Fibroblast of the aortic adventitia (primary cell): ENCODE measurements around the gene NCOR2. TPM values are rescaled to one million over a fixed set of nuclear protein-coding genes. Genes with fewer than 3 reads are reported as not detected.

Experiments used
- DNase-seq: peaks from one replicate; pipeline ENCODE4 v3.0.0-alpha.2; 2010; ENCODE audit warnings: low read depth
- H3K4me3 ChIP-seq: 2 replicates; pipeline ENCODE4 v1.5.1; 2011; ENCODE audit warnings: low read depth, mild to moderate bottlenecking, control low read depth, low read length, moderate library complexity
- total RNA-seq: library from RNA; depleted of rRNA; stranded (reverse); fragments of >200 nt; gene quantifications from 2 replicates; pipeline ENCODE4 v1.2.3, GENCODE V29; 2012; ENCODE audit warnings: low replicate concordance
- TF ChIP-seq, protein P1 (sequence below): IDR thresholded peaks from 2 replicates; pipeline ENCODE4 v1.5.1; 2011; ENCODE audit warnings: mild to moderate bottlenecking, low read length, control low read depth, inconsistent platforms; ENCODE audit not compliant: insufficient read depth

Gene NCOR2
- total RNA-seq, 1 donor: 58.5 TPM

DNA sequence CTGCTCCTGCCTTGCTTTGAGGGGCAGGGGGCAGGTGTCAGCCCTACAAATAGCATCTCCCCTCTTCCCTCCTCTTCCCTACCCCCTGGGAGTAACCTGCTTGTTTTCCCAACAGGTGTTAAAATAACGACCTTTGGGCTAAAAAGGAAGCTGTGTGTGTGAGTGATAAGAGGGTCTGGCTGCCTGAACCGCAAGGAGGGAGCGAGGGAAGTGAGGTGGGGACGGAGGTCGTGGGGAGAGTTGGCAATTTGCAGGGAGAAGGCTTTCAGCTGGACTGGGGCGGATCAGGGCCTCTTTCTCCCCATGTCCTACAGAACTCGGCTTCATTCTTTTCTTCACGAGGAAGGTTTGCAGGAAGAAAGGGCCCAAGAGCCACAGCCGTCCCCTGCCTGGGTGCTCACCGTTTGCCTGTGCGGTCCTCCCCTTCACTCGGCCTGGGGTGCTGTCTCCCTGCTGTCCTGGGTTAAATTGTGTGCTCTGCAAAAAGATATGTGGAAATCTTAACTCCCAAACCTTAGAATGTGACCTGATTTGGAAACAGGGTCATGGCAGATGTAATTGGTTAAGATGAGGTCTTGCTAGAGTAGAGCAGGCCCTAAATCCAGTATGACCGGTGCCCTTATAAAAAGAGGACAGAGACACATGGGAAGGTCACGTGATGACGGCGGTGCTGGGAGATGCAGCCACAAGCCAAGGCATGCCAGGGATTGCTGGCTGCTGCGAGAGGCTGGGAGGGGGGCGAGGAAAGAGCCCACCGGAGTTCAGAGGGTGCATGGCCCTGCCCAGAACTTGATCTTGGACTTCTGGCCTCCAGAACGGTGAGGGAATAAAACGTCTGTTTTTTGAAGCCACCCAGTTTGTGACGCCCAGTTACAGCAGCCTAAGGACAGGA lies 38.7 kb upstream of the NCOR2 start:
- no peak for DNase-seq
- TF ChIP-seq, protein P1, sequence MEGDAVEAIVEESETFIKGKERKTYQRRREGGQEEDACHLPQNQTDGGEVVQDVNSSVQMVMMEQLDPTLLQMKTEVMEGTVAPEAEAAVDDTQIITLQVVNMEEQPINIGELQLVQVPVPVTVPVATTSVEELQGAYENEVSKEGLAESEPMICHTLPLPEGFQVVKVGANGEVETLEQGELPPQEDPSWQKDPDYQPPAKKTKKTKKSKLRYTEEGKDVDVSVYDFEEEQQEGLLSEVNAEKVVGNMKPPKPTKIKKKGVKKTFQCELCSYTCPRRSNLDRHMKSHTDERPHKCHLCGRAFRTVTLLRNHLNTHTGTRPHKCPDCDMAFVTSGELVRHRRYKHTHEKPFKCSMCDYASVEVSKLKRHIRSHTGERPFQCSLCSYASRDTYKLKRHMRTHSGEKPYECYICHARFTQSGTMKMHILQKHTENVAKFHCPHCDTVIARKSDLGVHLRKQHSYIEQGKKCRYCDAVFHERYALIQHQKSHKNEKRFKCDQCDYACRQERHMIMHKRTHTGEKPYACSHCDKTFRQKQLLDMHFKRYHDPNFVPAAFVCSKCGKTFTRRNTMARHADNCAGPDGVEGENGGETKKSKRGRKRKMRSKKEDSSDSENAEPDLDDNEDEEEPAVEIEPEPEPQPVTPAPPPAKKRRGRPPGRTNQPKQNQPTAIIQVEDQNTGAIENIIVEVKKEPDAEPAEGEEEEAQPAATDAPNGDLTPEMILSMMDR: no peak
- H3K4me3 ChIP-seq: no peak overlapping the region

DNA sequence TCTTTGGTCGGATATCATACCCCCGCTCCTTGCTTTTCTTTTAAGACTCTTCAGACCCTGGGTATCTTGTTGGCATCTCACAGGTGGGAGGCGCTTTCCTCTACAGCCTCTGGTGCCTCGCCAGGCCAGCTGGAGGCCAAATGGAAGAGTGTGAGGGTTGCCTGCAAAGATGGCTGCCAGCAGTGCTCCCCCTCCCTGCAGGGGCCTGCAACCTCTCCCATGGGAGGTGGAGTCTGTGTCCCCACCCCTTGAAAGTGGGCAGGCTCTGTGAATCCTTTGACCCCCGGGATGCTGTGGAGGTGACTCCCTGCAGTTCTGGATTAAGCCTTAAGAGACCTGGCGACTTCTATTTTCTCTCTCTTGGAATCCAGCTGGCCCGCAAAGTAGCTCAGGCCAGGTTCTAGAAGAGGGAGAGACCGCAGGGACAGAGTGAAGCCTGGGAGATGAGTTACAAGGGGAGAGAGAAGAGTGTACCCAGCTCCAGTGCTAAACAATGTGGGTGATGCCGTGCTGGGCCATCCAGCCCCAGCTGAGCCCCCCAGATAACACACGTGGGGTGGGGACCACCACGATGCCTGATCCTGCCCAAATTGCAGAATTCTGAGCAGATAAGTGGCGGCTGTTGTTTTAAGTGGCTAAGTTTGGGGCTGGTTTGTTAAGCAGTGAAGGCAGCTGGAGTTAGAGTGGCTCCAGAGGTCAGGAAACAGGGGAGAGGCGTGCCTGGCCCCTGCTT lies 37.9 kb upstream of the NCOR2 start:
- H3K4me3 ChIP-seq: no peak overlapping the region
- DNase-seq: no peak
- TF ChIP-seq, protein P1: no peak

- TF ChIP-seq, protein P1: no peak
- no peak overlapping the region for H3K4me3 ChIP-seq
- no peak for DNase-seq
Measured at GRCh38 chr12:124604264-124604680, 36.9 kb upstream of the NCOR2 start.

DNA sequence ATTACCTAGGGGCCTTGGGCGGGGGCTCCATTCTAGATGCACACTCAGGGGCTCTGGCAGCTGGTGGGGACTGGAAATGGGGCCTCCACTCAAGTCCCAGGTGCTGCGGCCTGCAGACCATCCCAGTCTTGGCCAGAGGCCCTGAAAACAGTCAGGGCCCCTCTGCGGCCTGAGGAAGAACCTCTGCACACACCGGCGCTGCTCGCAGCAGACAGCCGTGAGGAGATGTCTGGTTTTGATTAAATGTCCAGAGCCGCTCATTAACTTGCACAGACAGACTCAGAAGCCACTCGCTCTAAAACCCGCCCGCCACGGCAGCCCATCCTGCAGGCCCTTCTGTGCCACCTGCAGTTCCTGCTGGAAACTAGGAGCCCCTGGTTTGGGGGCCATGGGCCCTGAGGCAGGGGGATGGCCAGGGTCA lies 36.4 kb upstream of the NCOR2 start:
- TF ChIP-seq, protein P1: no peak
- H3K4me3 ChIP-seq: no peak overlapping the region
- DNase-seq: no peak

- no peak overlapping the region for H3K4me3 ChIP-seq
- TF ChIP-seq, protein P1: no peak
- no peak for DNase-seq
Measured at GRCh38 chr12:124603100-124603541, 35.7 kb upstream of the NCOR2 start.

DNA sequence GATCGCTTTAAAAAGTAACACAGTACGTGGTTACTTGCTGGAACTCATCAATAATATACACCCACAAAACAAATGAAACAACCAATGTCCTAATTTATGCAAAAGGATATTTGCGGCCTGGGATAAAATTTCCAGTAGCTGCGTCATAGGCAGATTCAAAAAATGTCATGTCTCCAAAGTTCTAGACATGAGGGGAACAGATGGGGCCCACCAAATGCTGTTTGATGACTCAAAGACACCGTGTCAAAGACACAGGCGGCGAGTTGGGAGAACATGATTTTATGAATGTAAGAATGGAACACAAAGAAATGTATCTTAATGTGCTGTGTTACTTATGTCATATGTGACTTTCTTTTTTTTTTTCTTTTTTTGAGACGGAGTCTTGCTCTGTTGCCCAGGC lies 34.3 kb upstream of the NCOR2 start:
- no peak for DNase-seq
- TF ChIP-seq, protein P1: no peak
- no peak overlapping the region for H3K4me3 ChIP-seq
